ENCODE results near the gene ABHD4.
"Not testable (repeated sequence)": the region's sequence is repeated elsewhere in the genome, so short reads cannot be mapped to it uniquely, and the experiment has no call there.

The ABHD4 gene

GRCh38 chr14:22627506-22628263 is 29.6 kb downstream of the ABHD4 start:
- no peak for DNase-seq (ENCODE audit: low read depth)

DNA sequence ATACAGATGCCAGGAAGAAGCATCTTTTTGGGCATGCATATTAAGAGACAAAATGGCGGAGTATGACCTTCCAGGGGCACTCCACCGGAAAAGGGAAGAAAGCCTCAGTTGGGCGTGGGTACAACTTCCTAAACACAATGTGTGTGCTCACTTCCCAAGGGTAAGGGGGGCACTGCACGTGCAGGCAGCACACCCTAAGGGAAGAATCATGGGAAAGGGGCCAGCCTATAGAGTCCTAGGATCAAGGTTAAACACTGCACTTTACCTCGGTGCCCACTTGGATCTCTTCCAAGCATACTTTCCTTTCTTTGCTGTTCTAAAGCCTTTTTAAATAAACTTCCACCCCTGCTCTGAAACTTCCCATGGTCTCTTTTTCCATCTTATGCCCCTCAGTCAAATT is 31.3 kb downstream of the ABHD4 start:
- no peak for DNase-seq (ENCODE audit: low read depth)

- no peak for DNase-seq (ENCODE audit: low read depth)
These were observed 32.0 kb downstream of the ABHD4 start for GRCh38 chr14:22630066-22630465.

GRCh38 chr14:22630486-22630885 is 32.4 kb downstream of the ABHD4 start:
- DNase-seq (ENCODE audit: low read depth) = no peak

DNA sequence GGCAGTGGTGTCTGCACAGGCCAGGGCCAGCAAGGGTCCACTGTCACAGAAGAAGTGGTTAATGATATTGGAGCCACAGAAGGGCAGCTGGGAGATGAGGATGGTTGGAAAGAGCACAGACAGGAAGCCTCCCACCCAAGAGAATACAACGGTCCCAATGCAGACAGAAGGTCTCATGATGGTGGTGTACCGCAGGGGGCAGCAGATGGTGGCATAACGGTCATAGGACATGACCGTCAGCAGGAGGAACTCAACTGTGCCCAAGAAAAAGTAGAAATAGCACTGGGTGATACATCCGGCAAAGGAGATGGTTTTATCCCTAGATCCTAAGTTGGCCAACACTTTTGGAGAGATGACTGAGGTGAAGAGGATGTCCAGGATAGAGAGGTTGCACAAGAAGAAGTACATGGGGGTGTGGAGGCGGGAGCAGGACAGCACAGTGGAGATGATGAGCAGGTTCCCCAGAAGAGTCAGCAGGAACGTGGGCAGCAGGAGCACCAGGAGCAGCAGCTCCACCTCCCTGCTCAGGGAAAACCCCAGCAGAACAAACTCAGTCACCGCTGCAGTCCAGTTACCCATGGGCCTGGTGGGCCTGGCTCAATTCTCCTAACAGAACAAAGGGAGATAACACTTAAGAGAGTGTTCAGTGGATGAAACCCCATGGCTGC is 36.3 kb downstream of the ABHD4 start:
- no peak for DNase-seq (ENCODE audit: low read depth)

DNA sequence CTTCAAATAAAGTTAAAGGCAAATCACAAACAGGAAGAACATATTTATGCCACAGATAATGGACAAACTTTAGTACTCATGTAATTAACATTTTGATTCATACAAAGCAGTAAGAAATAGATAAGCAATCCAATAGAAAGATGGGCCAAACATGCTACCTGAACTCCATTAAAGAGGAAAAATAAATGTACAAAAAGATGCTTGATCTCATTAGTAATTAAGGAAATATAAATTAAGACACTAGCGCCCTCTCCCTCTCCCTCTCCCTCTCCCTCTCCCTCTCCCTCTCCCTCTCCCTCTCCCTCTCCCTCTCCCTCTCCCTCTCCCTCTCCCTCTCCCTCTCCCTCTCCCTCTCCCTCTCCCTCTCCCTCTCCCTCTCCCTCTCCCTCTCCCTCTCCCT is 37.9 kb downstream of the ABHD4 start:
- DNase-seq (ENCODE audit: low read depth) = not testable (repeated sequence)

DNA sequence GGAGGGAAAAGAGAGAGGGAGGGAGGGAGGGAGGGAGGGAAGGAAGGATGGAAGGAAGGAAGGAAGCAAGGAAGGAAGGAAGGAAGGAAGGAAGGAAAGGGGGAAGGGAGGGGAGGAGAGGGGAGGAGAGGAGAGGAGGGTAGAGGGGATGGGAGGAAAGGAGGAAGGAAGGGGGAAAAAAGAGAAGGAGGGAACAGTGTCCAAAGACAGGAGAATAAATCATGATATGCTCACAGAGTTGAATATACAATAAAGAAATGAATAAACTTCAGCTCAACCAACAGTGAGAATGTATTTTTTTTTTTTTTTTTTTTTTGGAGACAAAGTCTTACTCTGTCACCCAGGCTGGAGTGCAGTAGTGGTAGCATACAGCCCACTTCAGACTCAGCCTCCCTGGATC is 42.1 kb downstream of the ABHD4 start:
- DNase-seq (ENCODE audit: low read depth) = no peak

DNA sequence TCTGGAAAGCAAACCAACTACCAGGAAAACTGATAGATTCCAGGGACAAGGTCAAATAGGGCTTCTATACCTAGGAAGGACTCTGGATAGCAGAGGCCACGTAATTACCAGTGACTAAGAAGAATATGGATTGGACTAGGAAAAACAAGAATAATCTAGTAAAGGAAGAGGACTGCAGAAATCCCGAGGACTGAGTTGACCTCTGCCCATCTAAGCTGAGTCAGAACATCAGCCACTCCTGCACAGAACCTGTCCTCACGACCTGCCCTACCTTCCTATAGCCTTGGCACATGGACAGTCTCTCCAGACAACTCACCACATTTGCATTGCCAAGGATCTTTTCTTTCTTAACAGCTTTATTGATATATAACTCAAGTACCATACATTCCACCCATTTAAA is 43.7 kb downstream of the ABHD4 start:
- no peak for DNase-seq (ENCODE audit: low read depth)

DNA sequence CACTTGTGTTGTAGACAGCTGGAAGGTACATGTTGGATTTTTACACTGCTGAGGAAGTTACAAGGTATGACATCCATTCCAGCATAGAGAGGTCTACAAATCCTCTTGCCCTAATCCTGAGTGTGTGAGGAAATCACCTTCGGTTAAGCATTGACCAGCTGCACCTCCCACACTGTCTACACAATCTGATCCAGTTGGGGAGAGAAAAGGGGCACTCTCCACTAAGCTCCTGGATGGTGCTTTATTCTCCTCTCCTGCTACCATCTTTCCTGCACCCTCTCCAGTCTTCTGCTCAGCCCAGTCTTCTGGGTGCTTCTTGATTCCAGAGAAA is 46.2 kb downstream of the ABHD4 start, which contains the start of gene OR6J1:
Gene OR6J1, minus strand, starts transcription at position 48 of the 331 bp plus-strand sequence. CDS start 9,541 bp downstream, outside the sequence.
- DNase-seq (ENCODE audit: low read depth) = no peak

GRCh38 chr14:22646570-22647254 is 48.6 kb downstream of the ABHD4 start:
- peak; percentile 86 for DNase-seq (ENCODE audit: low read depth)

- DNase-seq (ENCODE audit: low read depth) = no peak
These were observed 50.4 kb downstream of the ABHD4 start for GRCh38 chr14:22648506-22648905.

DNA sequence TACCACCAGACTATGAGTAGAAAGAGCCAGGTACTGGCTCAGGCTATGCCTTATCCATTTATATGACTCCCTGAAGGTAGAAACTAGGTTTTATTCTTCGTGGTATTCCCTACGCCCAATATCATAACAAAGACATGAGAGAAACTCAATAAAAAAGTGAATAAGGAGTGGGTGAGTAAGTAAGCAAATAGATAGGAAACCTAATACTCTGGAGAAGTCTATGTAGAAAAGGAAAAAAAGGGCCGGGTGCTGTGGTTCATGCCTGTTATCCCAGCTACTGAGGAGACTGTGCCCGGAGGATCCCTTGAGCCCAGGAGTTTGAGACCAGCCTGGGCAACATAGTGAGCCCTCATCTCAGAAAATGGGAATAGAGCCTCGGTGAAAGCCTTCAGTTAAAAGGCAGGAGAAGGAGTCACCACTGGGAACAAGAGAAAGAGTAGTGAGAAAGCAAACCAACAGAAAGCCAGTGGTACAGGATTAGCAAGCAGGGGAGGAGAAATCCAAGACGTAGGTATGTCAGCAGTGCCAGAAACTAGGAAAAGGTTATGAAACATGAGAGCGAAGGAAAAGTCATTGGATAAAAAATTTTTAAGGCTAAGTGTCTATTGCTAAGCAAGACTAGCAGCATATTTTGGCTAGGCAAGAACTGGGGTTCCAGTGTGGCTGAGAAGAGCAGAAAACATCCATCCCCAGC is 52.1 kb downstream of the ABHD4 start:
- no peak for DNase-seq (ENCODE audit: low read depth)

DNA sequence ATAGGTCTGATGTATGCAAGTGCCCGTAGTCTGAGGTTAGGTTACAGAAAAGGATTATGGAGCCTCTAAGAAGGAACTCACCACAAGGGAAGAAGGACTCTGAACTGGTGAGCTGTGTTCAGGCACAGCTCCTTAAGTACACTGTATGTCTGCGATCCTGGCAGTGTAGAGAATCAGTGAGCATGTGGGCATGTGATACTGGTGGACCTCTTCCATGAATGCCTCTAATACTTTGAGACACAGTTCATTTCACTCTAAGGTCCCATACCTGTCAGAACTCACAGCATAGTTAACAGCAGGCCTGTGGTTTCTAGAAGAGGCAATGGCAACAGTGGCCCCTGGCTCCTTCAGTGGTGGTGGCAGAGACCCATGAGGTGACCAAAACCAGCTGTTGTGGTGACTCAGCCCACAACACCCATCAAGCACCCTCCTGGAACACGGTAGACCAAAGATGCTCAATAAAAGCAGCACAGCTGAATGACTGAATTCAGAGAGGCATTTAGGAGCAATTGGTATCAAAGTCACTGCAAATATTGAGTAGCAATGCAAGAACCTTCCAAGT is 52.9 kb downstream of the ABHD4 start:
- no peak for DNase-seq (ENCODE audit: low read depth)

DNA sequence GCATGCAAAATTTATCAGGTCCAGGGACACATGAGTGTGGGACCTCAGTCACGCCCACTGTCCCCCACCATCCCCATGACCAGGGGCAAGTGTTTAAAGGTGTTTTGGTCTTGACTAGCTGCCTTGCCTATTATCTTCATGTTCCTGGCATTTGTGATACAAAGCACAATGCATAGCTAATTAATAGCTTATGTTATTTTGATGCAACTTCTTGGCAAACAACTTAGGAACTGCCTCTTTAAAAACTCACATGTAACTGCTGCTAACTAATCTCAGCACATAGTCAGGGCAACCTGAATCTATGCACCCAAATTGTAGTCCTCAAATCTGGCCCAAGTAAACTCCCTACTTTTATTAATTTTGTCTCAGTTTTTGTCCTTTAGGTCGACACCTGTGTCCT is 53.5 kb downstream of the ABHD4 start:
- no peak for DNase-seq (ENCODE audit: low read depth)

GRCh38 chr14:22653012-22653621 is 55.0 kb downstream of the ABHD4 start:
- DNase-seq (ENCODE audit: low read depth) = peak; percentile 66

DNA sequence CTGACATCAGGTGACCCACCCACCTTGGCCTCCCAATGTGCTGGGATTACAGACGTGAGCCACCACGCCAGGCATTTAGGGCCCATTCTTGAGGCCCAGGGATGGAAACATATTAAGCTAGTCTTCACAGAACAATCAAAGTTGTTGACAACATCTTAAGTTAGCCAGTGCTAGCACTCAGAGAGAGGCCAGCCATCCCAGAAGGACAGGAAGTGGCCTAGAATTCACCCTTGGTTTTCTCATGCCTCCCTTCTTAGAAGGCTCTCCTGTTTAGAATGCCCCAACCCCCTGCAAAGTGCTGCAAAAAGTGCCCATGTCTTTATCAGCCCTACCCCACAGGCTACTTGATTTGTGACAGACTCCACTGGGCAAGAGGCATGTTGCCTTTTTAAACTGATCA is 58.1 kb downstream of the ABHD4 start:
- DNase-seq (ENCODE audit: low read depth) = no peak

- DNase-seq (ENCODE audit: low read depth) = peak; percentile 53
These were observed 59.0 kb downstream of the ABHD4 start for GRCh38 chr14:22656945-22657731.

DNA sequence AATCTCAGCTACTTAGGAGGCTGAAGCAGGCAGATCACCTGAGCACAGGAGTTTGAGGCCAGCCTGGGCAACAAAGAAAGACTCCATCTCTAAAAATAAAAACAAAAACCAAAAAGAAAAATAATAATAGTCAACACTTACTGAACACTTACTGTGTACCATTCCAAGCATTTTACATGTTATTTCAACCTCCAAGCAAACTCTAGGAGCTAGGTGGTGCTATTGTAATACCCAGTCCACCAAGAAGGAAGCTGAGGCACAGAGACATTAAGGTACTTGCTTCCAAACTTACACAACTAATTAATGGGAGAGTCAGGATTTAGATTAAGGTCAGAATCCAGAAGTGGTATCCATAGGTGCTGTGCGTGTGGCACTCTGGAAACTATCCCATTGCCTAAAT is 59.8 kb downstream of the ABHD4 start:
- peak; percentile 69 for DNase-seq (ENCODE audit: low read depth)

DNA sequence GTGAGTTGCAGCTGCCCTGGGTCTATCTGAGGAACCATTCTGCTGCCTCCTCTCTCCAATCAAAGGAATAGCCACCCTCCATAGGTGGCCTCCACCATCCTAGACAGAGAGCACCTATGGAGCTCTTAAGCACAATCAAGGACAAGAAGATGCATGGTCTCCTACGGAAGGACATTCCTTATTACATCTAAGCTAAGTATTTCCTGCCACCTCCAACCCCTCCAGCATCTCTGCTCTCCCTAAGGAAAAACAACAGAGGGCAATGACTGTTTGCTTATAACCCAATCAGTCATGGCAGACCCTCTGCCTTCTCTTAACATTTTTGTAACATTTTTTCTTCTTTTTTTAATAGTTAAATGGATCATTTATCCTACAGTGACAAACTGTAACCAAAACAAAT is 60.8 kb downstream of the ABHD4 start:
- no peak for DNase-seq (ENCODE audit: low read depth)

DNA sequence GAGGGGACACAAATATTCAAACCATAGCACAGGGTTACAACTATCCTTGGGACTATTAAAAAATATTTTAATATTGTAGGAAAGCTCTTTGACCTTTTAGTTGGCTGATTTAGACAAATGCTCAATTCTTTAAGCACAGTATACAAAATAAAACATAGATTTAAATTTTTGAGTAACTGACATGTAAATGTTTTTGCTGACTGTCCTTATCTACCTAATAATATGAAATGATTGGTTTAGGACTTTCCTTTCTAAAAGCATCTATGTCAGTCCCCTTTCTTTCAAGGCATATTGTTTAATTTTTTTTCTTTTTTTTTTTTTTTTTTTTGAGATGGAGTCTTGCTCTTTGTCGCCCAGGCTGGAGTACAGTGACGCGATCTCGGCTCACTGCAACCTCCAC is 62.6 kb downstream of the ABHD4 start:
- no peak for DNase-seq (ENCODE audit: low read depth)

Data from amniotic epithelial cell (primary cell).